Right ventricle myocardium inferior (tissue), 1 donor: ENCODE measurements around the gene ITSN1. TPM values are rescaled to one million over a fixed set of nuclear protein-coding genes. Genes with fewer than 3 reads are reported as not detected.
A peak's percentile ranks its signal among the peaks of the same experiment; 100 is the strongest.
"Not testable (repeated sequence)": the region's sequence is repeated elsewhere in the genome, so short reads cannot be mapped to it uniquely, and the experiment has no call there.

Experiments used
- ATAC-seq: fragments of 200-7000 bp; cut with Tn5 transposase; one replicate; pipeline ENCODE4 v1.9.1; 2020; ENCODE audit warnings: mild to moderate bottlenecking, moderate library complexity
- DNase-seq: peaks from one replicate; pipeline ENCODE4 v3.0.0; 2021; ENCODE audit errors: missing footprints
- intact Hi-C: fragments of 100-400 bp; cut with DNase I; formaldehyde crosslinking; loops from one replicate; pipeline ENCODE4 v1.11.0; 2022
- long read RNA-seq: library from polyadenylated mRNA; unstranded; transcript quantifications from one replicate; pipeline ENCODE4 v2.0.0, GENCODE V29; 2021
- total RNA-seq: library from RNA; stranded (reverse); fragmentation: NEBNext Ultra II Directional; extraction: Animal tissue kit (Norgen Biotek cat#: 25700); gene quantifications from one replicate; pipeline ENCODE4 v1.2.1, GENCODE V29; 2021
- donor health status: DM: no; HTN: yes; CAD: no; lungs with severe emphysema.

The ITSN1 gene
- total RNA-seq = 42.5 TPM
- long read RNA-seq, full-length matches to known transcripts = 6 of 12 reads
- long read RNA-seq, partial matches to known transcripts = 5 of 12 reads
- long read RNA-seq, other reads (novel, unspliced or antisense) = 1 of 12 reads

- ATAC-seq = peak; percentile 95
- intact Hi-C loops = loop anchor here (5.0 kb wide), 3 partner anchors 45 to 250 kb away; no protein-coding TSS in a partner anchor
- peak; percentile 100 for DNase-seq
Observed at GRCh38 chr21:33642027-33642895, at the start of gene ITSN1. Gene ITSN1, plus strand, starts transcription at chr21:33642501. Its CDS starts 76,328 bp downstream, at chr21:33718829.

- intact Hi-C loops = no loop called here
- ATAC-seq (no peak), DNase-seq (no peak)
Observed at GRCh38 chr21:33598051-33598450, 44.2 kb upstream of the ITSN1 start.

- intact Hi-C loops = no loop called here
- DNase-seq (no peak), ATAC-seq (no peak)
Observed at GRCh38 chr21:33608559-33608958, 33.7 kb upstream of the ITSN1 start.

- ATAC-seq (no peak), DNase-seq (no peak)
- intact Hi-C loops = no loop called here
Observed at GRCh38 chr21:33611006-33611744, 31.1 kb upstream of the ITSN1 start.

GRCh38 chr21:33617565-33617964 is 24.7 kb upstream of the ITSN1 start:
- ATAC-seq, intact Hi-C loops, DNase-seq: not testable (repeated sequence)

GRCh38 chr21:33618407-33618806 is 23.9 kb upstream of the ITSN1 start:
- ATAC-seq (no peak), DNase-seq (no peak)
- intact Hi-C loops = no loop called here

GRCh38 chr21:33619726-33620125 is 22.6 kb upstream of the ITSN1 start:
- ATAC-seq = no peak
- intact Hi-C loops = no loop called here
- DNase-seq = no peak

- no peak for DNase-seq
- intact Hi-C loops = no loop called here
- no peak for ATAC-seq
Observed at GRCh38 chr21:33622253-33622652, 20.0 kb upstream of the ITSN1 start.

- intact Hi-C loops, DNase-seq, ATAC-seq: not testable (repeated sequence)
Observed at GRCh38 chr21:33626151-33626550, 16.1 kb upstream of the ITSN1 start.

- ATAC-seq (no peak), DNase-seq (no peak)
- intact Hi-C loops = no loop called here
Observed at GRCh38 chr21:33634254-33634653, 8.0 kb upstream of the ITSN1 start.

GRCh38 chr21:33640697-33641351 is 1.5 kb upstream of the ITSN1 start:
- intact Hi-C loops = loop anchor here (5.0 kb wide), 3 partner anchors 46 to 251 kb away; no protein-coding TSS in a partner anchor
- DNase-seq (no peak), ATAC-seq (no peak)

- peak; percentile 93 for ATAC-seq
- intact Hi-C loops = loop anchor here (5.0 kb wide), 3 partner anchors 46 to 251 kb away; no protein-coding TSS in a partner anchor
Observed at GRCh38 chr21:33641352-33642026, 812 bp upstream of the ITSN1 start, which contains the start of gene CRYZL1. Gene CRYZL1, minus strand, starts transcription at chr21:33641741. Its CDS starts 10,190 bp downstream, at chr21:33631551.

GRCh38 chr21:33642896-33643657 is 776 bp downstream of the ITSN1 start:
- DNase-seq (peak; percentile 72), ATAC-seq (no peak)
- intact Hi-C loops = loop anchor here (5.0 kb wide), 3 partner anchors 44 to 249 kb away; no protein-coding TSS in a partner anchor

More at GRCh38 chr21:33641352-33642026, 812 bp upstream of the ITSN1 start, which contains the start of gene CRYZL1:
- DNase-seq = peak; percentile 100

- intact Hi-C loops = loop anchor here (5.0 kb wide), 3 partner anchors 44 to 249 kb away; no protein-coding TSS in a partner anchor
- no peak for DNase-seq
- ATAC-seq = no peak
Observed at GRCh38 chr21:33643658-33644311, 1.5 kb downstream of the ITSN1 start.

GRCh38 chr21:33644383-33645074 is 2.2 kb downstream of the ITSN1 start:
- no peak for DNase-seq
- intact Hi-C loops = loop anchor here (5.0 kb wide), 3 partner anchors 43 to 248 kb away; no protein-coding TSS in a partner anchor

GRCh38 chr21:33645730-33646129 is 3.4 kb downstream of the ITSN1 start:
- no peak for ATAC-seq

More at GRCh38 chr21:33644383-33645074, 2.2 kb downstream of the ITSN1 start:
- ATAC-seq = no peak

More at GRCh38 chr21:33645730-33646129, 3.4 kb downstream of the ITSN1 start:
- no peak for DNase-seq
- intact Hi-C loops = no loop called here
